GM12892 (cell line): Measurements from ENCODE around the gene ANO7.

Source experiments
- POLR2A ChIP-seq: IDR thresholded peaks from 2 replicates; pipeline ENCODE4 v1.6.1; 2011; ENCODE audit warnings: low read depth, low read length, control low read depth
- POLR2AphosphoS5 ChIP-seq: IDR thresholded peaks from 2 replicates; pipeline ENCODE4 v1.6.1; 2011; ENCODE audit warnings: low read depth, low read length, control low read depth
- TAF1 ChIP-seq: IDR thresholded peaks from 2 replicates; pipeline ENCODE4 v1.6.1; 2011; ENCODE audit warnings: low read depth, mild to moderate bottlenecking, control low read depth, low read length, borderline replicate concordance

DNA sequence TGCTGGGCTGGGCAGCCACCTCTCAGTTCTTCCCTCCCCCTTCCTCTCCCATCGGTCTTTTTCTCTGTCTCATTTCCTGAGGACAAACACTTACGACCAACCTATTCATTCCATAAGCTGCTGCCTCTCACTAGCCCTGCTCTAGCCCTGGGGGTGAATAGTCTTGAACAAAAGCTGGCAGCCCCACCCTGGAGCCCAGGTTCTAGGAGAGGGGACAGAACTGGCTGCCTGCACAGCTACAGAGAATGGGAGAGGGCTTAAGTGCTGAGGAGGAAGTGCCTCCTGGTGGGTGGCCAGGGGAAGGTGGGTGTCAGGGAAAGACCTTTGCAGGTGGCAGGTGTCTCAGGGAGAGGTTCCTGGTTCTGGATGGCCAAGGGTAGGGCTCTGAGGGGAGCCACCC, 22.8 kb downstream of the ANO7 start:
- TF ChIP-seq POLR2A (no peak), TAF1 (no peak), POLR2AphosphoS5 (no peak)
